Stimulated activated effector memory CD8-positive, alpha-beta T cell treated with anti-CD3 and anti-CD28 coated beads, Interleukin-12 subunit alpha, Interleukin-12 subunit beta, amount 100 ng/mL, for 72 hours (primary cell): ENCODE measurements around the gene SLC25A19.
"Not testable (repeated sequence)": the region's sequence is repeated elsewhere in the genome, so short reads cannot be mapped to it uniquely, and the experiment has no call there.

Experiments
- ATAC-seq: fragments of 150-1000 bp; cut with Tn5 transposase; 2 replicates; pipeline ENCODE4 v1.10.0; 2021
- DNase-seq, 2 donors: peaks; one replicate each; pipeline ENCODE4 v3.0.0; 2021 to 2022; ENCODE audit warnings: low spot score in 2 of 2
- H3K27ac Mint-ChIP-seq: one replicate; pipeline ENCODE4 v1.8.0; 2022; ENCODE audit warnings: mild to moderate bottlenecking, mixed read lengths
- H3K36me3 Mint-ChIP-seq: one replicate; pipeline ENCODE4 v1.8.0; 2022; ENCODE audit warnings: mild to moderate bottlenecking, mixed read lengths
- H3K4me1 Mint-ChIP-seq: one replicate; pipeline ENCODE4 v1.8.0; 2022; ENCODE audit warnings: mixed read lengths
- H3K4me3 Mint-ChIP-seq: one replicate; pipeline ENCODE4 v1.8.0; 2022; ENCODE audit warnings: mild to moderate bottlenecking, mixed read lengths
- H3K9me3 Mint-ChIP-seq: one replicate; pipeline ENCODE4 v1.8.0; 2022; ENCODE audit warnings: mixed read lengths

SLC25A19 gene

DNA sequence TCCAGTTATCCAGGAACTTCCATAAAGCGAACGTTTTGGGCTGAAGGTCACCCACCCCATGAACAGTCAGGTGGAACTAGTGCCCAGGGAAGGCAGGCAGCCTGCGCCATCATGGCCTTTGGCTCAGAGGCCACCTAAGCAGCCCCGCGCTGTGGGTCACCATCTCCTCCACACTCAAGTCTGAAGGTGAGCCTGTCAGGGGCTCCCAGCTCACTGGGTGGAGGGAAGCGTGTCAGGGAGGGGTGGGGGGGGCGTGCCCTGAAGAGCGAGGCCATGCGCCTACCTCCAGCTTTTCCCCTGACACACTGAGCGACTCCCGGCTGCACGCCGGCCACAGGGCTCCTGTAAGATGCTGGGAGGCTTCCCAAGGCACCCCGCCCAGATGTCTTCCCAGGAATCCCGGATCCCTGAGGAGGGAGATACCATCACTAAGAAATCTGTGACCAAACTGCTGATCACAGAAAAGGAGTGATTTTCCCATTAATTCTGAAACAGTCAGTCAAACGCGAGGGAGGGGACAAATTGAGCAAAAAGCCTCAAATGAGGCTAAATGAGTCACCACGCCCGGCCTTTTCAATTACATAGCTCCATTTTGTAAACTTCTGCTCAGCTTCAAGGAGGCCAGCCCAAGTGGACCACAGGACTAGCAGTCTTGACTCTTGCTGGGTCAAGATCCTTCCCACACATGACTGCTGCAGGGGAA lies 26.5 kb upstream of the SLC25A19 start:
- peaks cover 50% of the 10 kb centered on the region for H3K36me3 Mint-ChIP-seq
- no peaks in the 10 kb centered on the region for H3K9me3 Mint-ChIP-seq
- ATAC-seq, result peak; percentile 75
- peaks cover 33% of the 10 kb centered on the region for H3K4me1 Mint-ChIP-seq
- H3K27ac Mint-ChIP-seq, result peak overlapping the region; percentile 76
- H3K4me3 Mint-ChIP-seq, result peak overlapping the region; percentile 22
- DNase-seq, result peak in 1 of 2 donors; percentile 62

DNA sequence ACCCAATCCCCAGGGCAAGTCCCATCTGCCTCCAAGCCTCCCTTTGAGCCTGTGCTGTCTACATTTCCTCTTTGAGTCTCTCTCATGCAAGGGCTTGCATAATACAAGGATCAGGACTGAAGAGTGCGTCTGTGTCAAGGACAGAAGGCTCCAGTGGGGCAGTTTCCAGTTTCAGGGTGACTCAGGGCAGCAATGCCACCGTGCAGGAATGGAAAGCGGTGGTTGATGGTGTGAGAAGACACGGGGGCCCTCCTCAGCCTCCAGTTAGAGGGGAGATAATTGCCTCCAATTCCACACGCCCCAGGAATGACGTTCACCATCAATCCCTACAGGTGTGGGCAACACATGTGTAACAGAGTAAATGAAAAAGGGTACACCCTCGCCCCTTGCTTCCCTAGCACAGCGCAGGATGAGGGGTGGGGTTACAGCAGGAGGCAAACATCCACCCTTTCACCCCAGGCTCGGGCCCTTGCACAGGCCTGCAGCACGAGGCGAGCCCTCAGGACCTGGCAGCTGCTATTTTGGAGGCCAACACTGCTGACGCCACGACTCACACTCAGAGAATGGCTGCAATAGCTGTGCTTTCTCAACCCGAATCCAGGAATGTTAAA lies 24.8 kb upstream of the SLC25A19 start:
- H3K27ac Mint-ChIP-seq, result peak overlapping the region; percentile 84
- H3K36me3 Mint-ChIP-seq, result peaks cover 33% of the 10 kb centered on the region
- peak; percentile 65 for ATAC-seq
- H3K4me3 Mint-ChIP-seq, result peak overlapping the region; percentile 6
- DNase-seq, result no peak
- no peaks in the 10 kb centered on the region for H3K9me3 Mint-ChIP-seq
- peaks cover 33% of the 10 kb centered on the region for H3K4me1 Mint-ChIP-seq

DNA sequence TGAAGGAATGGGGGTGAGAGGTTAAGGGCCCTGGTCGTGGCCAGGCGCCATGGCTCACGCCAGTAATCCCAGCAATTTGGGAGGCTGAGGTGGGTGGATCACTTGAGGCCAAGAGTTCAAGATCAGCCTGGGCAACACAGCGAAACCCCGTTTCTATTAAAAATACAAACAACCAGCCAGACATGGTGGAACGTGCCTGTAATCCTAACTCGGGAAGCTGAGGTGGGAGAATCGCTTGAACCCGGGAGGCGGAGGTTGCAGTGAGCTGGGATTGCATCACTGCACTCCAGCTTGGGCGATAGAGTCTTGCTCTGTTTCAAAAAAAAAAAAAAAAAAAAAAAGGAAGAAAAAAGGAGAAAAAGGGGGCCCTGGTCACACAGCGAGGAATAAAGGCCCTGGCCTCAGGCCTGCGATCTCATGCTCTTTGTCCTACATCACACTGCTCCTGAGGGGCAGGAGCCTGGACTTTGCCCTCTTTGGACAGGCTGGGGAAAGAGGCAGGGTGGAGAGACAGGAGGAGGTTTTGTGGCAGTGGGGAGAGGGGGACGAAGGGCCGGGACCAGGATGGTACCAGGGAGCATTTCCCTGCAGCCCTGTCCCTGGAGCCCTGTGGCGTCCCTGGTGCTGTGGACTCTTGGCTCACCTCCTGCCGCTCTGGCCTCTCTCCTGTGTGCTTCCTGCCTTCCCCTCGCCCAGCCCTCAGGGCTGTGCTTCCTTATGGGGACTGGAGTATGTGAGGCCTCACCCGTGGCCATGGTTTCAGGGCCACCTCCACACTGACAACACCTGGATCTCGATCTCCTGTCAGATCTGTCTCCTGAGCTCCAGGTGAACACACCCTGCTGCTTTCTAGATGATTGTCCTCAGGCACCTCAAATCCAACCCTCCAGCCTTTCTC lies 19.7 kb upstream of the SLC25A19 start:
- Mint-ChIP-seq H3K9me3 (no peaks in the 10 kb centered on the region), H3K4me1 (peaks cover 11% of the 10 kb centered on the region), H3K36me3 (peaks cover 4% of the 10 kb centered on the region), H3K4me3 (no peak overlapping the region), H3K27ac (no peak overlapping the region)
- peak; percentile 29 for ATAC-seq
- DNase-seq, result no peak

DNA sequence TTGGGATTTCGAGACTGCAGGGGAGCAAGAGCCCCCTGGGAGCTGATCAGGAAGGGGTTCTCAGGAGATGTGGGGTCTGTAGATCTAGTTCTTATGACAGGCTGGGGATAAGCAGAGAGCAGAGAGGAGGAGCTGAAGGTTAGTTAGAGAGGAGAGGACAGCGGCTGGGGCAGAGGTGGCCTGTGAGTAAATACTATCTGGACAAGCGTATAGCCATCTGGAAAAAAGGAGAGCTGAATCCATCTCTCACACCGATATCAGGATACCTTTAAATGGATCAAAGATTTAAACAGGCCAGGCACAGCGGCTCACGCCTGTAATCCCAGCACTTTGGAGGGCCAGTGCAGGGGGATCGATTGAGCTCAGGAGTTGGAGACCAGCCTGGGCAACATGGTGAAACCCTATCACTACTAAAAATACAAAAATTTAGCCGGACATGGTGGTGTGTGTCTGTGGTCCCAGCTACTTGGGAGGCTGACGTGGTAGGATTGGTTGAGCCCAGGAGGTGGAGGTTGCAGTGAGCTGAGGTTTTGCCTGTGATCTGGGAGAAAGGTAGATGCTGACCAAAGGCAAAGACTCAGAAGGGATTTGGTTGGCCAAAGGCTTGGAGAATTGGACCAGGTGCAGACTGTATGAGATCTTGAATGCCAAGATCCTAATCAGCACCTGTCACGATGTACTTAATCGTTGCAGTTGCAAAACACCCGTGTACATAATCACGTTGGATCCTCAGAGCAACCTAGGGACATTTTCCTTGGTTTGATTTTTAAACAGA lies 18.9 kb upstream of the SLC25A19 start:
- Mint-ChIP-seq H3K27ac (peak overlapping the region; percentile 82), H3K4me1 (peaks cover 5% of the 10 kb centered on the region), H3K4me3 (no peak overlapping the region), H3K36me3 (no peaks in the 10 kb centered on the region), H3K9me3 (no peaks in the 10 kb centered on the region)
- no peak for ATAC-seq
- no peak for DNase-seq

DNA sequence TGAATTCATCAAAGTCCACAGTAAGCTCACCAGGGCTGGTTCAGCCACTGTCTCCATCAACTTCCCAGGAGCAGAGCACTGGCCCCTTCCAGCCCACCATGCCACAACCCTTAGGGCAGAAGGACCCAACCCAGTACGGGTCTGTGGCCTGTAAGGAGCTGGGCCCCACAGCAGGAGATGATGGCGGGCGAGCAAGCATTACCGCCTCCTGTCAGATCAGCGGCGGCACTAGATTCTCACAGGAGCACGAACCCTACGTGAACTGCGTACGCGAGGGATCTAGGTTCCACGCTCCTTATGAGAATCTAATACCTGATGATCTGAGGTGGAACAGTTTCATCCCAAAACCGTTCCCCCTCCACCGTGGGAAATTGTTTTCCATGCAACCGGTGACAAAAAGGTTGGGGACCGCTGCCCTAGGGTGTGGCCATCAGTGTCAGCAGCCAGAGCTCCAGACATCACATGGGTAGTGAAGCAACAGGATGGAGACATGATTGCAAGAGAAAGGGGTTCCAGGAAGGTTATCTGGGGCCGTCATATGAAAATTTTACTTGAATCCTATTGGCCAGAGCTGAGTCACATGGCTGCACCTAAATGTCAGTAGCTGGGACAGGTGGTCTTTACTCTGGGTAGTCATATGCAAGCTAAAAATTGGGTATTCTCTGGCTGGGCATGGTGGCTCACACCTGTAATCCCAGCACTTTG lies 12.4 kb upstream of the SLC25A19 start:
- Mint-ChIP-seq H3K4me3 (no peak overlapping the region), H3K4me1 (no peaks in the 10 kb centered on the region), H3K27ac (no peak overlapping the region), H3K9me3 (no peaks in the 10 kb centered on the region), H3K36me3 (peaks cover 10% of the 10 kb centered on the region)
- DNase-seq (no peak), ATAC-seq (no peak)

DNA sequence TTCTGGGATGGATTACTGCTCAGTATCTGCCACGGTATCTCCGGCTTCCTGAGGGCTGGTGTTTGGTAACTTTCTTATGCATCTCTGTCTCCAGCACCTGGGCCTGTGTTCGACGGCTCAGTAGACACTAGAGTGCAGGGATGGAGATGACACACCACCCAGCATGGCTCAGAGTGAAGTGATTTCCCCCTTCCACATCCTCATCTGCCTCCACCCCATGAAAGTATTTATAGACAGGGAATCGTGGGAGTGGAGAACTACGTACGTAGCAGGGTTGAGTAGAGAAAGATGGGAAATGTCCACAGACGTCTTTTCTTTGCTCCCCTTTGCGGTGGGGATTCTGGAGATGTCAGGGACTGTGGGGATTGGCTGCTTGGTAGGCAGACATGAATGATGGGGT lies 11.8 kb upstream of the SLC25A19 start:
- ATAC-seq (no peak), DNase-seq (no peak)
- peaks cover 10% of the 10 kb centered on the region for H3K36me3 Mint-ChIP-seq
- H3K4me3 Mint-ChIP-seq, result no peak overlapping the region
- H3K4me1 Mint-ChIP-seq, result peaks cover under 1% of the 10 kb centered on the region
- H3K27ac Mint-ChIP-seq, result no peak overlapping the region
- no peaks in the 10 kb centered on the region for H3K9me3 Mint-ChIP-seq

DNA sequence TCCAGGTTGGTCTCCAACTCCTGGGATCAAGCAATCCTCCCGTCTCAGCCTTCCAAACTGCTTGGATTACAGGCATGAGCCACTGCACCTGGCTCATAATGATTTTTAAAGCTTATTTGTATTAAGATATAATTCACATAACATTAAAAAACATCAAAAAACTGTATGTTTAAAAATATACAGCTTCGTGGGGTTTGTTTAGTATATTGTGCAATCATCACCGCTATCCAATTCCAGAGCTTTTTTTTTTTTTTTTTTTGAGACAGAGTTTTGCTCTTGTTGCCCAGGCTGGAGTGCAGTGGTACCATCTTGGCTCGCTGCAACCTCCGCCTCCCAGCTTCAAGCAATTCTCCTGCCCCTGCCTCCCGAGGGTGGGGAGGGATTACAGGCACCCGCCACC lies 11.0 kb upstream of the SLC25A19 start:
- Mint-ChIP-seq H3K4me3 (no peak overlapping the region), H3K36me3 (peaks cover 10% of the 10 kb centered on the region), H3K4me1 (peaks cover 8% of the 10 kb centered on the region), H3K27ac (no peak overlapping the region), H3K9me3 (no peaks in the 10 kb centered on the region)
- ATAC-seq (no peak), DNase-seq (no peak)

DNA sequence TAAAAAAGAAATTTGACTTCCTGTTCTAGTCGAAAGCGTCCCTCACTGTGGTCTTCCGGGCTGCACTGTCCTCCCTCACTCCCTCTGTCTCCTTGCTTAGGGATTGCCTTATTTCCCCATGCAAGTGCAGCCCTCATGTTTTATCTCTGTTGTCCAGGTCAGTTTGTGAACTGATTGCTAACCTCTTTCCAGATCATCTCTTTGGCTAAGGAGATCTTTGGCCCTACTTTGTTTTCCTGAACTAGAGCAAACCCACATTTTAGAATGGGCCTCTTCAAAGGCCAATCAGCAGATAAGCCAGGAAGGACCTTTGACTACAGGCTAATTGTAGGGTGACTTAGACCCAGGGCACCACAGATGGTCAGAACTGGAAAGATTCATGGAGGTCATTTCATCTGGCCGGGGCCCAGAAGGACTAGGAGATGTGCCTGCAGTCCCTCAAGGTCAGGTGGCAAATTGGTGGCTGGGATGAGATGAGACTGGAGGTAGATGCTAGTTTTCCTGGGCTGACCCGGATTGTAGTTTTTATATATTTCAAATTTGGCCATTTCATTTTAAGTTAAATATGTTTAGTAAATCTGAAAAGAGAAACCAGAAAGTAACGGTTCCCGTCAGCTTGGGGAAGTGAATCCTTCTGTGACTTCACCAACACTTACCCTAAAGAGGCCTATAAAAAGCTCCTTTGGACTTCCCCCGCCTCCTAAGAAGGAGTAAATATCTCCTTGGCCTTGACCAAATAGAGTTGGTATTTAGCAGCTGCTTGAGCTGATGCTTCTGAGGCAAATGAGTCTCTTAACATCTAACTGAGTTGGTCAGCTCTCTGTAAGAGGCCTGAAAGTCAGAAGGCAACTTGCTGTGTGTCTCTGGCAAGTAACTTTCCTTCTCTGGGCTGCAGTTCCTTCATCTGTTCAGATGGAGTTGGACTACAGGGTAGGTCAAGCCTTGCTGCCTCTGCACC lies 6.2 kb upstream of the SLC25A19 start:
- DNase-seq (peak; percentile 16 to 77), ATAC-seq (peak; percentile 85)
- Mint-ChIP-seq H3K36me3 (peaks cover 10% of the 10 kb centered on the region), H3K4me1 (peaks cover 19% of the 10 kb centered on the region), H3K27ac (peak overlapping the region; percentile 92), H3K9me3 (no peaks in the 10 kb centered on the region), H3K4me3 (peak overlapping the region; percentile 47)

DNA sequence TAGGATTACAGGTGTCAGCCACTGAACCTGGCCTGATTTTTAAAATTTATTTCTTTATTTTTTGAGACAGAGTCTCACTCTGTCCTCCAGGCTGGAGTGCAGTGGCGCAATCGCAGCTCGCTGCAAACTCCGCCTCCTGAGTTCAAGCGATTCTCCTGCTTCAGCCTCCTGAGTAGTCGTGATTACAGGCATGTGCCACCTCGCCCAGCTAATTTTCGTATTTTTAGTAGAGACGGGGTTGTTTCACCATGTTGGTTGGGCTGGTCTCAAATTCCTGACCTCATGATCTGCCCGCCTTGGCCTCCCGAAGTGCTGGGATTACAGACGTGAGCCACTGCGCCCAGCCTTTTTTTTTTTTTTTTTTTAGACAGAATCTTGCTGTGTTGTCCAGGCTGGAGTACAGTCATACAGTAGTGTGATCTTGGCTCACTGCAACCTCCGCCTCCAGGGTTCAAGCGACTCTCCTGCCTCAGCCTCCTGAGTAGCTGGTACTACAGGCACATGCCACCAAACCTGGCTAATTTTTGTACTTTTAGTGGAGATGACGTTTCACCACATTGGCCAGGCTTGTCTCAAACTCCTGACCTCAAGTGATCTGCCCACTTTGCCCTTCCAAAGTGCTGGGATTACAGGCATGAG lies 3.7 kb upstream of the SLC25A19 start:
- H3K4me3 Mint-ChIP-seq, H3K9me3 Mint-ChIP-seq, ATAC-seq, DNase-seq: not testable (repeated sequence)
- H3K36me3 Mint-ChIP-seq, result peaks cover 17% of the 10 kb centered on the region
- peaks cover 32% of the 10 kb centered on the region for H3K4me1 Mint-ChIP-seq
- peak overlapping the region; percentile 45 for H3K27ac Mint-ChIP-seq

DNA sequence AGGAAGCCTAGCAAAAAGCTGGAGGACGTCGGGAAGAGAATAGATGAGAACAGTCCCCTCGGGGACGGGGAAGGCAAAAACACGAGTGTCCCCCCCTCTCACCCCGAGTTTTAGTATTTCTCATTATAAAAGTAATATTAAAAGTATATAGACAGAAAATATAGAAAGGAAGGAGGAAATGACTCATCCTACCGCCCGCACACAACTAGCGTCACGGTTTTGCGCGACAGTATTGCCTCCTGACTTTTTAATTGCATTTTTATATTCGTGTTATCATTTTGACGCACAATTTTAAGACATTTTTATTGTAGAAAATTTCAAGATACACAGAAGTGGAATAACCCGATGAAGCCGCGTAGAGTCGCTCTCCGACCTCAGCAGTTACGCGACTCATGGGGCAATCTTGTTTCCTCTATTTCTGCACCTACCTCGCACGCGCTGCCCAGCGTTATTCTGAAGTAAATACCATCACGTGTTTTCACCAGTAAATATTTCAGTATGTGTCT lies 652 bp upstream of the SLC25A19 start:
- ATAC-seq (peak; percentile 14), DNase-seq (no peak)

DNA sequence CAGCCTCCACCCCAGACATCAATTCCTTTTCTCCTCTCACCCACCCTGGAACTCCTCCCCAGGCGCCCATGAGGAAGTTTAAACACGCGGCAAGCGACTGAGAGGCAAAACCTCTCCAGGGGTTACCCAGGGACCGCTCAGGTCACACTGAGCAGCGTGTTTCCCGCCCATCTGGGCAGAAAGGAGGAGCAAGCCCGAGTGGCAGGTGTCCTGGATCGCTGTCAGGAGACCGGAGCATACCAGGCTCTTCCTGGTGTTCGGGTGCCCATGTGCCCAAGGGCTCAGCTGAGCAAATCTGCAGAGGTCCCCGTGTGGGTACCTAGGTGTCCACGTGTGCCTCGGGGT lies 491 bp downstream of the SLC25A19 start:
- ATAC-seq, result peak; percentile 33
- peaks cover 26% of the 10 kb centered on the region for H3K4me1 Mint-ChIP-seq
- peak overlapping the region; percentile 95 for H3K4me3 Mint-ChIP-seq
- no peaks in the 10 kb centered on the region for H3K9me3 Mint-ChIP-seq
- peaks cover 48% of the 10 kb centered on the region for H3K36me3 Mint-ChIP-seq
- no peak for DNase-seq
- peak overlapping the region; percentile 99 for H3K27ac Mint-ChIP-seq

More for the DNA sequence above, 652 bp upstream of the SLC25A19 start:
- peak overlapping the region; percentile 95 for H3K4me3 Mint-ChIP-seq
- peaks cover 37% of the 10 kb centered on the region for H3K36me3 Mint-ChIP-seq
- no peaks in the 10 kb centered on the region for H3K9me3 Mint-ChIP-seq
- H3K27ac Mint-ChIP-seq, result peak overlapping the region; percentile 99
- peaks cover 27% of the 10 kb centered on the region for H3K4me1 Mint-ChIP-seq

DNA sequence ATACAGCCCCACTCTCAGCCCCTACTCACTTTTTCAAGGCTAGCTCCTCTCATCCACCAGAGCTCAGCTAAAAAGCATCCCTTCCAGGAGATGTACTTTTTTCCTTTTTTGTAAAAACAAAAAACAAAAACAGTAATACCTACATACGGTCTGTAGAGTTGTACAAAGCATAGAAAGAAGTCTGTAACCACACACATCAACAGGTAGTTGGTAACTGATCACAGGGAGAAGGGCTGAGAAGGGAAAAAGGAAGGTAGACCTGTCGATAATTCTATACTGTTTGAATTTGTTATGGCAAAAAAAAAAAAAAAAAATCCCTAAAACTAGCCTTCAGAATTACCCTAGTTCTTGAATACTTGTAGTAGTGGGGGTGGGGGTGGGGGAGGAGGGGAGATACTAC lies 874 bp downstream of the SLC25A19 start:
- Mint-ChIP-seq H3K9me3 (no peaks in the 10 kb centered on the region), H3K27ac (peak overlapping the region; percentile 99), H3K36me3 (peaks cover 52% of the 10 kb centered on the region), H3K4me1 (peaks cover 26% of the 10 kb centered on the region), H3K4me3 (peak overlapping the region; percentile 95)
- no peak for ATAC-seq
- DNase-seq, result no peak

DNA sequence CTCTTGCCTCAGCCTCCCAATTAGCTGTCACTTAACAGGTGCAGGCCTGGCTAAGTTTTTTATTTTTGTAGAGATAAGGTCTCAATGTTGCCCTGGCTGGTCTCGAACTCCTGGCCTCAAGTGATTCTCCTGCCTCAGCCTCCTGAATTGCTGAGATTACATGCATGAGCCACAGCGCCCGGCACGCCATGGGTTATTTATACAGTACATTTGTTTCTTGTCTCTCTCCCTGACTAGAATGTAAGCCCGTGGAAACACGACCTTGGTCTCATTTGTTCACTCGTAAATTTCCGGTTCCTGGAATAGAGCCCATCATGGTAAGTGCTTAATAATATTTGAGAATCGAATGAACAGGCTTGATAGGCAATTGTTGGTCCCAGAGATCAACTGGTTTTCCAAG lies 2.0 kb downstream of the SLC25A19 start:
- H3K4me1 Mint-ChIP-seq, result peaks cover 25% of the 10 kb centered on the region
- H3K9me3 Mint-ChIP-seq, result no peaks in the 10 kb centered on the region
- DNase-seq (no peak), ATAC-seq (no peak)
- H3K36me3 Mint-ChIP-seq, result peaks cover 64% of the 10 kb centered on the region
- H3K4me3 Mint-ChIP-seq, result peak overlapping the region; percentile 95
- H3K27ac Mint-ChIP-seq, result no peak overlapping the region
